ENCODE measurements around the gene LDLRAD3.

DNA sequence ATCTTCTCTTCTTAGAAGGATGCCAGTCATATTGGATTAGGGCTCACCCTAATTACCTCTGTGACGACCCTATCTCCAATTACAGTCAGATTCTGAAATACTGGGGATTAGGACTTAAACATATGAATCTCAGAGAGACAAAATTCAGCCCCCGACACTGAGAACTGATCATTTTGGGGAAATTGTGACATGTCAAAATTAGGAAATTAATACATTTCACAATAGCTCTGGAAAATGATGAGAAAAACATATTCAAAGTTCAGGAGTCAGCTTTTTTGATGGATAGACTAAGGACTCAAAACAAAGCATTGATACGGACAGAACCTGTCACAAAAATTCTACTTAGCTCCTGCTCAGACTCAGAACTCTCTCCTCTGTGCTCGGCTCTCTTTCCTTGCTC is 304.6 kb downstream of the LDLRAD3 start:
- TF ChIP-seq, protein P1, sequence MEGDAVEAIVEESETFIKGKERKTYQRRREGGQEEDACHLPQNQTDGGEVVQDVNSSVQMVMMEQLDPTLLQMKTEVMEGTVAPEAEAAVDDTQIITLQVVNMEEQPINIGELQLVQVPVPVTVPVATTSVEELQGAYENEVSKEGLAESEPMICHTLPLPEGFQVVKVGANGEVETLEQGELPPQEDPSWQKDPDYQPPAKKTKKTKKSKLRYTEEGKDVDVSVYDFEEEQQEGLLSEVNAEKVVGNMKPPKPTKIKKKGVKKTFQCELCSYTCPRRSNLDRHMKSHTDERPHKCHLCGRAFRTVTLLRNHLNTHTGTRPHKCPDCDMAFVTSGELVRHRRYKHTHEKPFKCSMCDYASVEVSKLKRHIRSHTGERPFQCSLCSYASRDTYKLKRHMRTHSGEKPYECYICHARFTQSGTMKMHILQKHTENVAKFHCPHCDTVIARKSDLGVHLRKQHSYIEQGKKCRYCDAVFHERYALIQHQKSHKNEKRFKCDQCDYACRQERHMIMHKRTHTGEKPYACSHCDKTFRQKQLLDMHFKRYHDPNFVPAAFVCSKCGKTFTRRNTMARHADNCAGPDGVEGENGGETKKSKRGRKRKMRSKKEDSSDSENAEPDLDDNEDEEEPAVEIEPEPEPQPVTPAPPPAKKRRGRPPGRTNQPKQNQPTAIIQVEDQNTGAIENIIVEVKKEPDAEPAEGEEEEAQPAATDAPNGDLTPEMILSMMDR (IDR thresholded peaks at IDR 0.05), result no peak
- TF ChIP-seq ZFX (IDR thresholded peaks at IDR 0.05; ENCODE audit: borderline replicate concordance), result no peak

All from 22Rv1 (cell line).